Natural killer cell (primary cell): Measurements from ENCODE around the gene RRP1B. TPM values are rescaled to one million over a fixed set of nuclear protein-coding genes. Genes with fewer than 3 reads are reported as not detected.

Experiments used
- ATAC-seq, 3 donors: fragments of 150-1000 bp in 2 of 3; fragments of 200-7000 bp in 1 of 3; cut with Tn5 transposase; 1 replicate in 1 of 3; 2 replicates in 2 of 3; pipeline ENCODE4 v1.10.0; 2021; ENCODE audit warnings: mild to moderate bottlenecking in 2 of 3, moderate library complexity in 2 of 3
- DNase-seq, 2 donors: peaks; one replicate each; pipeline versions ENCODE4 v3.0.0 to v3.0.0-alpha.2; 2013 to 2021; ENCODE audit warnings: mixed read lengths in 1 of 2
- H3K27ac ChIP-seq: one replicate; pipeline ENCODE4 v1.5.1; 2013; ENCODE audit warnings: mild to moderate bottlenecking, low read length
- H3K27me3 ChIP-seq: one replicate; pipeline ENCODE4 v1.6.1; 2013; ENCODE audit warnings: low read length; ENCODE audit not compliant: control insufficient read depth, insufficient read depth
- H3K36me3 ChIP-seq: one replicate; pipeline ENCODE4 v1.6.1; 2013; ENCODE audit warnings: low read length; ENCODE audit not compliant: control insufficient read depth, insufficient read depth
- H3K4me1 ChIP-seq: one replicate; pipeline ENCODE4 v1.6.1; 2013; ENCODE audit warnings: low read length; ENCODE audit not compliant: control insufficient read depth, insufficient read depth
- H3K4me3 ChIP-seq: one replicate; pipeline ENCODE4 v1.5.1; 2013; ENCODE audit warnings: low read length
- H3K9me3 ChIP-seq: one replicate; pipeline ENCODE4 v1.6.1; 2013; ENCODE audit warnings: low read length; ENCODE audit not compliant: control insufficient read depth, insufficient read depth
- H3K27ac Mint-ChIP-seq, 2 donors: one replicate each; pipeline ENCODE4 v1.8.0; 2022; ENCODE audit warnings: mild to moderate bottlenecking in 2 of 2, mixed read lengths in 2 of 2, moderate library complexity in 1 of 2
- H3K27me3 Mint-ChIP-seq, 2 donors: one replicate each; pipeline ENCODE4 v1.8.0; 2022; ENCODE audit warnings: low read depth in 2 of 2, mixed read lengths in 2 of 2
- H3K36me3 Mint-ChIP-seq: one replicate; pipeline ENCODE4 v1.8.0; 2022; ENCODE audit warnings: mixed read lengths
- H3K4me1 Mint-ChIP-seq, 2 donors: one replicate each; pipeline ENCODE4 v1.8.0; 2022; ENCODE audit warnings: mixed read lengths in 2 of 2
- H3K4me3 Mint-ChIP-seq: one replicate; pipeline ENCODE4 v1.8.0; 2022; ENCODE audit warnings: mild to moderate bottlenecking, moderate library complexity, mixed read lengths
- H3K9me3 Mint-ChIP-seq, 2 donors: one replicate each; pipeline ENCODE4 v1.8.0; 2022; ENCODE audit warnings: mixed read lengths in 2 of 2
- WGBS: methylation state at CpG from one replicate; pipeline ENCODE4 v1.1.7; 2013; ENCODE audit warnings: missing lambda C conversion rate; ENCODE audit not compliant: insufficient coverage; 5-methylcytosine and 5-hydroxymethylcytosine counted together
- intact Hi-C: fragments of 100-400 bp; cut with micrococcal nuclease; formaldehyde crosslinking; loops from one replicate; pipeline ENCODE4 v1.14.2; 2022
- total RNA-seq, 4 donors: library from RNA; stranded (reverse); fragments of 120-200 nt in 1 of 4; gene quantifications; one replicate each; pipeline versions ENCODE4 v1.2.3 to v1.2.4, GENCODE V29; 2013 to 2022
- TF ChIP-seq, protein P1 (sequence below): fragments of 200-600 bp; IDR thresholded peaks from one replicate; pipeline ENCODE4 v1.8.0; 2022; ENCODE audit warnings: antibody characterized with exemption

Gene RRP1B
- total RNA-seq, 3 donors from 2014 or later (not counting 1 experiment from before 2014, with no cell fraction given): 18.1 to 28.4 (median 25.0) TPM

GRCh38 chr21:43688906-43689305, 29.5 kb downstream of the RRP1B start:
- TF ChIP-seq, protein P1, sequence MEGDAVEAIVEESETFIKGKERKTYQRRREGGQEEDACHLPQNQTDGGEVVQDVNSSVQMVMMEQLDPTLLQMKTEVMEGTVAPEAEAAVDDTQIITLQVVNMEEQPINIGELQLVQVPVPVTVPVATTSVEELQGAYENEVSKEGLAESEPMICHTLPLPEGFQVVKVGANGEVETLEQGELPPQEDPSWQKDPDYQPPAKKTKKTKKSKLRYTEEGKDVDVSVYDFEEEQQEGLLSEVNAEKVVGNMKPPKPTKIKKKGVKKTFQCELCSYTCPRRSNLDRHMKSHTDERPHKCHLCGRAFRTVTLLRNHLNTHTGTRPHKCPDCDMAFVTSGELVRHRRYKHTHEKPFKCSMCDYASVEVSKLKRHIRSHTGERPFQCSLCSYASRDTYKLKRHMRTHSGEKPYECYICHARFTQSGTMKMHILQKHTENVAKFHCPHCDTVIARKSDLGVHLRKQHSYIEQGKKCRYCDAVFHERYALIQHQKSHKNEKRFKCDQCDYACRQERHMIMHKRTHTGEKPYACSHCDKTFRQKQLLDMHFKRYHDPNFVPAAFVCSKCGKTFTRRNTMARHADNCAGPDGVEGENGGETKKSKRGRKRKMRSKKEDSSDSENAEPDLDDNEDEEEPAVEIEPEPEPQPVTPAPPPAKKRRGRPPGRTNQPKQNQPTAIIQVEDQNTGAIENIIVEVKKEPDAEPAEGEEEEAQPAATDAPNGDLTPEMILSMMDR: no peak
- H3K9me3 ChIP-seq: no peaks in the 10 kb centered on the region
- H3K36me3 ChIP-seq: peaks cover 73% of the 10 kb centered on the region
- intact Hi-C loops: no loop called here
- H3K4me3 Mint-ChIP-seq: no peak overlapping the region
- no peak overlapping the region for H3K4me3 ChIP-seq
- H3K27me3 Mint-ChIP-seq: no peaks in the 10 kb centered on the region
- no peaks in the 10 kb centered on the region for H3K27me3 ChIP-seq
- ATAC-seq (no peak), DNase-seq (no peak)
- H3K36me3 Mint-ChIP-seq: peaks cover 19% of the 10 kb centered on the region
- H3K27ac ChIP-seq: no peak overlapping the region
- no peaks in the 10 kb centered on the region for H3K9me3 Mint-ChIP-seq
- H3K4me1 ChIP-seq: no peaks in the 10 kb centered on the region
- H3K27ac Mint-ChIP-seq: no peak overlapping the region
- 95% methylated on average over 12 of the region's 12 CpGs for WGBS
- H3K4me1 Mint-ChIP-seq: peaks cover 0 to 5% of the 10 kb centered on the region in 2 donors

GRCh38 chr21:43689556-43690337, 30.4 kb downstream of the RRP1B start:
- Histone ChIP-seq H3K4me3 (no peak overlapping the region), H3K4me1 (no peaks in the 10 kb centered on the region), H3K9me3 (no peaks in the 10 kb centered on the region), H3K27me3 (no peaks in the 10 kb centered on the region), H3K36me3 (peaks cover 67% of the 10 kb centered on the region), H3K27ac (no peak overlapping the region)
- no peaks in the 10 kb centered on the region for H3K27me3 Mint-ChIP-seq
- peaks cover 14% of the 10 kb centered on the region for H3K36me3 Mint-ChIP-seq
- no peak overlapping the region for H3K27ac Mint-ChIP-seq
- intact Hi-C loops: no loop called here
- WGBS: 95% methylated on average over 32 of the region's 32 CpGs
- no peak for ATAC-seq
- no peak for DNase-seq
- TF ChIP-seq, protein P1: no peak
- H3K4me3 Mint-ChIP-seq: no peak overlapping the region
- peaks cover 0 to 5% of the 10 kb centered on the region in 2 donors for H3K4me1 Mint-ChIP-seq
- H3K9me3 Mint-ChIP-seq: no peaks in the 10 kb centered on the region

DNA sequence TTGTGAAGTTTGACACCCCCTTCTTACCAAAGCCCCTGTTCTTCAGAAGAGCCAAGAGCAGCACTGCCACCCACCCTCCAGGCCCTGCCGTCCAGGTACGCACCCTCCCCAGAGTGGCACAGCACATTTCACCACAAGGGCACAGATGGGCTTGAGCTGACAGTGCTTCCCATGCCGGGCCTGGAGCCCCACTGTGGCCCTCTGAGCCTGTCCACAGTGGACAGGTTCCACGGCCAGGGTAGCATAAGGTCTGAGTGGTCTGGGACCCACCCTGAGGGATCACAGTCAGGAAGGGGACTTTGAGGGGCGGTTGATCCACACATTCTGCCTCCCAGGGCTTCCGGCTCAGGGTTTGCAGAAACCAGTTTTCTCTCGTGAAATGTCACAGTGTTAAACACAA, 31.0 kb downstream of the RRP1B start:
- H3K9me3 Mint-ChIP-seq: no peaks in the 10 kb centered on the region
- TF ChIP-seq, protein P1: no peak
- ATAC-seq: no peak
- 92% methylated on average over 7 of the region's 7 CpGs for WGBS
- no peaks in the 10 kb centered on the region for H3K4me1 ChIP-seq
- H3K27me3 ChIP-seq: no peaks in the 10 kb centered on the region
- H3K4me1 Mint-ChIP-seq: peaks cover 0 to 5% of the 10 kb centered on the region in 2 donors
- no peak overlapping the region for H3K4me3 ChIP-seq
- peaks cover 67% of the 10 kb centered on the region for H3K36me3 ChIP-seq
- no peak overlapping the region for H3K27ac ChIP-seq
- no peaks in the 10 kb centered on the region for H3K9me3 ChIP-seq
- H3K36me3 Mint-ChIP-seq: peaks cover 8% of the 10 kb centered on the region
- H3K27ac Mint-ChIP-seq: no peak overlapping the region
- intact Hi-C loops: no loop called here
- H3K27me3 Mint-ChIP-seq: no peaks in the 10 kb centered on the region
- no peak for DNase-seq
- no peak overlapping the region for H3K4me3 Mint-ChIP-seq
